ENCODE results near the gene BTBD6. TPM values are rescaled to one million over a fixed set of nuclear protein-coding genes. Genes with fewer than 3 reads are reported as not detected.
A peak's percentile ranks its signal among the peaks of the same experiment; 100 is the strongest.

BTBD6 gene
- total and polyA plus RNA-seq, 8 donors: 4.3 to 44.5 (median 8.3) TPM

GRCh38 chr14:105224845-105225570, 23.3 kb upstream of the BTBD6 start:
- Histone ChIP-seq H3K27me3 (no peaks in the 10 kb centered on the region), H3K9me3 (no peaks in the 10 kb centered on the region), H3K36me3 (peaks cover 0 to 16% (median 6%) of the 10 kb centered on the region in 3 donors), H3K4me3 (no peak overlapping the region), H3K27ac (no peak overlapping the region), H3K4me1 (no peaks in the 10 kb centered on the region)
- whole genome bisulfite sequencing, 2 donors: 81 to 83% methylated on average over 11 of the region's 11 CpGs
- DNase-seq (peak in 2 of 6 donors; percentile 11 to 41), FAIRE-seq (no peak), ATAC-seq (no peak)
- TF ChIP-seq CTCF (IDR thresholded peaks at IDR 0.05): no peak
- intact Hi-C loops (cut with DNase I): no loop called here

- no peaks in the 10 kb centered on the region for H3K4me1 ChIP-seq
- 96 to 97% methylated on average over 10 of the region's 10 CpGs for WGBS, 2 donors
- H3K9me3 ChIP-seq: no peaks in the 10 kb centered on the region
- intact Hi-C loops (cut with DNase I): no loop called here
- no peak for TF ChIP-seq CTCF (IDR thresholded peaks at IDR 0.05)
- no peaks in the 10 kb centered on the region for H3K27me3 ChIP-seq
- no peak for FAIRE-seq
- DNase-seq: peak in 2 of 6 donors; percentile 9 to 43
- H3K27ac ChIP-seq: no peak overlapping the region
- no peak overlapping the region for H3K4me3 ChIP-seq
- H3K36me3 ChIP-seq: peaks cover 0 to 10% (median 6%) of the 10 kb centered on the region in 3 donors
- ATAC-seq: no peak
Observed at GRCh38 chr14:105226198-105226597, 22.1 kb upstream of the BTBD6 start.

GRCh38 chr14:105227346-105227745, 21.0 kb upstream of the BTBD6 start:
- WGBS, 2 donors: 97 to 99% methylated on average over 14 of the region's 14 CpGs
- no peak overlapping the region for H3K27ac ChIP-seq
- H3K4me1 ChIP-seq: no peaks in the 10 kb centered on the region
- peak in 2 of 6 donors; percentile 6 to 32 for DNase-seq
- no peak for ATAC-seq
- H3K9me3 ChIP-seq: no peaks in the 10 kb centered on the region
- H3K36me3 ChIP-seq: peaks cover 0 to 9% (median 6%) of the 10 kb centered on the region in 3 donors
- H3K4me3 ChIP-seq: no peak overlapping the region
- intact Hi-C loops (cut with DNase I): no loop called here
- FAIRE-seq: no peak
- TF ChIP-seq CTCF (IDR thresholded peaks at IDR 0.05): no peak
- no peaks in the 10 kb centered on the region for H3K27me3 ChIP-seq

GRCh38 chr14:105228562-105228961, 19.8 kb upstream of the BTBD6 start:
- H3K9me3 ChIP-seq: no peaks in the 10 kb centered on the region
- no peak for FAIRE-seq
- H3K4me3 ChIP-seq: no peak overlapping the region
- DNase-seq: peak in 2 of 6 donors; percentile 33 to 57
- TF ChIP-seq CTCF (IDR thresholded peaks at IDR 0.05): no peak
- WGBS, 2 donors: 86 to 90% methylated on average over 17 of the region's 17 CpGs
- no peak for ATAC-seq
- no peaks in the 10 kb centered on the region for H3K4me1 ChIP-seq
- no peak overlapping the region for H3K27ac ChIP-seq
- H3K27me3 ChIP-seq: no peaks in the 10 kb centered on the region
- peaks cover 0 to 9% (median 6%) of the 10 kb centered on the region in 3 donors for H3K36me3 ChIP-seq
- intact Hi-C loops (cut with DNase I): no loop called here

- H3K27me3 ChIP-seq: no peaks in the 10 kb centered on the region
- WGBS, 2 donors: 81 to 83% methylated on average over 18 of the region's 18 CpGs
- H3K36me3 ChIP-seq: peaks cover 0 to 9% (median 5%) of the 10 kb centered on the region in 3 donors
- no peaks in the 10 kb centered on the region for H3K9me3 ChIP-seq
- no peak for FAIRE-seq
- H3K4me1 ChIP-seq: no peaks in the 10 kb centered on the region
- H3K27ac ChIP-seq: no peak overlapping the region
- peak in 2 of 6 donors; percentile 20 to 41 for DNase-seq
- ATAC-seq: peak in 2 of 4 donors; percentile 18 to 41
- no peak overlapping the region for H3K4me3 ChIP-seq
- TF ChIP-seq CTCF (IDR thresholded peaks at IDR 0.05): no peak
- intact Hi-C loops (cut with DNase I): no loop called here
Observed at GRCh38 chr14:105229099-105229655, 19.2 kb upstream of the BTBD6 start.

Measured in pancreas (tissue), 10 donors.